ENCODE results near the gene AKAP8L. TPM values are rescaled to one million over a fixed set of nuclear protein-coding genes. Genes with fewer than 3 reads are reported as not detected.

The AKAP8L gene
- total RNA-seq, 1 experiment from 2014 or later = 94.0 TPM

- no peaks in the 10 kb centered on the region for H3K9me3 Mint-ChIP-seq (ENCODE audit: low read depth, unreplicated experiment)
- TF ChIP-seq CTCF (IDR thresholded peaks at IDR 0.05; ENCODE audit: unreplicated experiment) = no peak
- H3K36me3 Mint-ChIP-seq (ENCODE audit: insufficient read depth, unreplicated experiment) = no peaks in the 10 kb centered on the region
- H3K27ac Mint-ChIP-seq (ENCODE audit: unreplicated experiment) = no peak within 1 kb of the TSS
- peaks cover 39% of the 10 kb centered on the region for H3K27me3 Mint-ChIP-seq (ENCODE audit: unreplicated experiment)
- intact Hi-C loops (cut with micrococcal nuclease; ENCODE audit: unreplicated experiment) = no loop called here
- H3K4me3 Mint-ChIP-seq (ENCODE audit: low read depth, unreplicated experiment) = no peak within 1 kb of the TSS
- CTCF ChIA-PET = interaction anchor here (0.6 kb wide), 1 partner anchor 1804 kb away, joined by 3 read pairs; no protein-coding TSS in a partner anchor
- H3K4me1 Mint-ChIP-seq (ENCODE audit: low read depth, unreplicated experiment) = no peaks in the 10 kb centered on the region
- no TSS peak for BruUV-seq (replicated peaks)
- no peak for DNase-seq
Measured at GRCh38 chr19:15464394-15465385, 45.9 kb upstream of the AKAP8L start, which contains the start of gene RASAL3. TSS of gene RASAL3 (minus strand) at chr19:15464544. CDS start at chr19:15464358, 186 bp downstream.

- Mint-ChIP-seq H3K4me3 (ENCODE audit: low read depth, unreplicated experiment) (no peak overlapping the region), H3K36me3 (ENCODE audit: insufficient read depth, unreplicated experiment) (no peaks in the 10 kb centered on the region), H3K27ac (ENCODE audit: unreplicated experiment) (no peak overlapping the region), H3K9me3 (ENCODE audit: low read depth, unreplicated experiment) (no peaks in the 10 kb centered on the region), H3K4me1 (ENCODE audit: low read depth, unreplicated experiment) (no peaks in the 10 kb centered on the region), H3K27me3 (ENCODE audit: unreplicated experiment) (peaks cover 37% of the 10 kb centered on the region)
- intact Hi-C loops (cut with micrococcal nuclease; ENCODE audit: unreplicated experiment) = no loop called here
- no peak for DNase-seq
- CTCF ChIA-PET = interaction anchor here (0.6 kb wide), 1 partner anchor 1804 kb away, joined by 3 read pairs; no protein-coding TSS in a partner anchor
- TF ChIP-seq CTCF (IDR thresholded peaks at IDR 0.05; ENCODE audit: unreplicated experiment) = no peak
- no TSS peak for BruUV-seq (replicated peaks)
Measured at GRCh38 chr19:15463861-15464371, 45.1 kb upstream of the AKAP8L start.

- Mint-ChIP-seq H3K27me3 (ENCODE audit: unreplicated experiment) (peaks cover 40% of the 10 kb centered on the region), H3K27ac (ENCODE audit: unreplicated experiment) (no peak overlapping the region), H3K4me1 (ENCODE audit: low read depth, unreplicated experiment) (no peaks in the 10 kb centered on the region), H3K4me3 (ENCODE audit: low read depth, unreplicated experiment) (no peak overlapping the region), H3K36me3 (ENCODE audit: insufficient read depth, unreplicated experiment) (no peaks in the 10 kb centered on the region), H3K9me3 (ENCODE audit: low read depth, unreplicated experiment) (no peaks in the 10 kb centered on the region)
- TF ChIP-seq CTCF (IDR thresholded peaks at IDR 0.05; ENCODE audit: unreplicated experiment) = no peak
- CTCF ChIA-PET = no interaction called here
- no peak for DNase-seq
- intact Hi-C loops (cut with micrococcal nuclease; ENCODE audit: unreplicated experiment) = no loop called here
- BruUV-seq (replicated peaks) = no TSS peak
Measured at GRCh38 chr19:15461694-15462093, 42.9 kb upstream of the AKAP8L start.

- intact Hi-C loops (cut with micrococcal nuclease; ENCODE audit: unreplicated experiment) = no loop called here
- BruUV-seq (replicated peaks) = no TSS peak
- no peak for DNase-seq
- Mint-ChIP-seq H3K4me1 (ENCODE audit: low read depth, unreplicated experiment) (no peaks in the 10 kb centered on the region), H3K9me3 (ENCODE audit: low read depth, unreplicated experiment) (no peaks in the 10 kb centered on the region), H3K36me3 (ENCODE audit: insufficient read depth, unreplicated experiment) (no peaks in the 10 kb centered on the region), H3K4me3 (ENCODE audit: low read depth, unreplicated experiment) (no peak overlapping the region), H3K27me3 (ENCODE audit: unreplicated experiment) (peaks cover 71% of the 10 kb centered on the region), H3K27ac (ENCODE audit: unreplicated experiment) (no peak overlapping the region)
- CTCF ChIA-PET = no interaction called here
- TF ChIP-seq CTCF (IDR thresholded peaks at IDR 0.05; ENCODE audit: unreplicated experiment) = no peak
Measured at GRCh38 chr19:15457701-15458484, 39.1 kb upstream of the AKAP8L start.
